K562 (cell line): ENCODE data around the gene PCF11. TPM values are rescaled to one million over a fixed set of nuclear protein-coding genes. Genes with fewer than 3 reads are reported as not detected.
A peak's percentile ranks its signal among the peaks of the same experiment; 100 is the strongest.

Source experiments
- ATF2 ChIP-seq: sonication (generic); formaldehyde crosslinking; IDR thresholded peaks from 2 replicates; pipeline ENCODE4 v1.8.1; 2022; ENCODE audit warnings: missing genetic modification reagents
- E2F1 ChIP-seq: sonication (generic); formaldehyde crosslinking; IDR thresholded peaks from 2 replicates; pipeline ENCODE4 v1.8.1; 2023; ENCODE audit warnings: mild to moderate bottlenecking, missing genetic modification reagents, moderate library complexity
- E2F5 ChIP-seq: sonication (generic); formaldehyde crosslinking; IDR thresholded peaks from 2 replicates; pipeline ENCODE4 v1.8.0; 2022; ENCODE audit warnings: mild to moderate bottlenecking, missing genetic modification reagents
- ELF4 ChIP-seq: fragments of 450-650 bp; formaldehyde crosslinking; IDR thresholded peaks from 2 replicates; pipeline ENCODE4 v1.4.0; 2022; ENCODE audit warnings: missing genetic modification characterization
- ETV5 ChIP-seq: sonication (generic); formaldehyde crosslinking; IDR thresholded peaks from 2 replicates; pipeline ENCODE4 v1.4.0; 2020; ENCODE audit warnings: low read depth, mild to moderate bottlenecking, missing genetic modification reagents
- FOXJ2 ChIP-seq: fragments of 200-800 bp; sonication (Bioruptor generic); IDR thresholded peaks from 2 replicates; pipeline ENCODE4 v1.6.1; 2016; ENCODE audit warnings: missing genetic modification characterization, missing compliant biosample characterization
- GABPB2 ChIP-seq: fragments of 250-450 bp; sonication (Bioruptor Pico); conservative IDR thresholded peaks from 2 replicates; pipeline ENCODE4 v1.5.1; 2021; ENCODE audit warnings: mild to moderate bottlenecking
- HLTF ChIP-seq: fragments of 450-650 bp; IDR thresholded peaks from 2 replicates; pipeline ENCODE4 v1.6.1; 2016
- HNRNPUL1 ChIP-seq: fragments of 200-400 bp; formaldehyde crosslinking; IDR thresholded peaks from 2 replicates; pipeline ENCODE4 v1.6.1; 2017; ENCODE audit warnings: low read length
- ID3 ChIP-seq, 2 experiments: fragments of 250-450 bp in 1 of 2; fragments of 450-650 bp in 1 of 2; sonication (Bioruptor Pico) in 1 of 2; IDR thresholded peaks; 2 replicates each; pipeline versions ENCODE4 v1.6.1 to v1.8.0; 2016 to 2021; ENCODE audit warnings: mild to moderate bottlenecking in 2 of 2, moderate library complexity in 2 of 2, missing compliant biosample characterization in 1 of 2, missing genetic modification characterization in 1 of 2
- JUND ChIP-seq, 2 experiments: IDR thresholded peaks; 2 replicates in 1 of 2; 3 replicates in 1 of 2; pipeline ENCODE4 v1.6.1; 2011; ENCODE audit warnings: borderline replicate concordance in 2 of 2, low read depth in 2 of 2, low read length in 2 of 2, improper control_type of control experiment in 1 of 2, missing biosample characterization in 1 of 2, missing genetic modification characterization in 1 of 2, missing genetic modification reagents in 1 of 2
- LEF1 ChIP-seq: fragments of 450-650 bp; IDR thresholded peaks from 2 replicates; pipeline ENCODE4 v1.6.1; 2016; ENCODE audit warnings: mild to moderate bottlenecking
- MAFG ChIP-seq: fragments of 450-650 bp; conservative IDR thresholded peaks from 2 replicates; pipeline ENCODE4 v1.6.1; 2016; ENCODE audit warnings: missing genetic modification characterization, missing compliant biosample characterization
- POLR2AphosphoS5 ChIP-seq: IDR thresholded peaks from 2 replicates; pipeline ENCODE4 v1.6.1; 2011; ENCODE audit warnings: mild to moderate bottlenecking, low read depth, low read length, moderate library complexity; ENCODE audit not compliant: control insufficient read depth, insufficient read depth
- RCOR1 ChIP-seq, 2 experiments: IDR thresholded peaks; 2 replicates each; pipeline ENCODE4 v1.6.1; 2012; ENCODE audit warnings: low read depth in 2 of 2, low read length in 2 of 2, borderline replicate concordance in 1 of 2, improper control_type of control experiment in 1 of 2
- SMAD1 ChIP-seq: fragments of 150-350 bp; IDR thresholded peaks from 2 replicates; pipeline ENCODE4 v1.6.1; 2014; ENCODE audit warnings: low read length, low read depth; ENCODE audit not compliant: partially characterized antibody
- SP1 ChIP-seq: sonication (generic); formaldehyde crosslinking; IDR thresholded peaks from 2 replicates; pipeline ENCODE4 v1.8.1; 2022; ENCODE audit warnings: mild to moderate bottlenecking, missing genetic modification reagents
- ZNF121 ChIP-seq: sonication (generic); formaldehyde crosslinking; conservative IDR thresholded peaks from 2 replicates; pipeline ENCODE4 v1.8.0; 2022; ENCODE audit warnings: missing genetic modification reagents
- ZNF165 ChIP-seq: fragments of 250-450 bp; sonication (Bioruptor Pico); IDR thresholded peaks from 2 replicates; pipeline ENCODE4 v1.4.0; 2020; ENCODE audit warnings: borderline replicate concordance
- ZNF24 ChIP-seq: fragments of 450-650 bp; IDR thresholded peaks from 2 replicates; pipeline ENCODE4 v1.6.1; 2016
- ZNF263 ChIP-seq: sonication (generic); formaldehyde crosslinking; IDR thresholded peaks from 2 replicates; pipeline ENCODE4 v1.8.0; 2022; ENCODE audit warnings: mild to moderate bottlenecking, missing genetic modification reagents, borderline replicate concordance
- ZNF644 ChIP-seq: fragments of 200-800 bp; sonication (Bioruptor generic); IDR thresholded peaks from 2 replicates; pipeline ENCODE4 v1.6.1; 2016; ENCODE audit warnings: low read depth, missing genetic modification characterization, missing compliant biosample characterization
- polyA plus RNA-seq, 8 experiments: library from polyadenylated mRNA; depleted of rRNA in 4 of 8; stranded (reverse) in 5 of 8; unstranded in 3 of 8; fragments of >200 nt; fragmentation: Nextera tagmentation in 2 of 8; fragmentation: Illumina TruSeq in 1 of 8; extraction: Ambion mirVana in 2 of 8; extraction: Trizol in 1 of 8; gene quantifications; 2 replicates each; pipeline versions ENCODE4 v1.2.1 to v1.2.3, GENCODE V29; 2011 to 2014; ENCODE audit warnings: inconsistent platforms in 1 of 8, missing spikeins in 1 of 8
- total RNA-seq, 7 experiments: library from RNA; depleted of rRNA in 6 of 7; stranded (reverse); fragments of >200 nt in 6 of 7; fragmentation: Illumina TruSeq in 2 of 7; extraction: Trizol in 2 of 7; gene quantifications; 2 replicates each; pipeline versions ENCODE4 v1.2.1 to v1.2.3, GENCODE V29; 2011 to 2021; ENCODE audit warnings: low replicate concordance in 1 of 7

PCF11 gene
- total and polyA plus RNA-seq, 9 of the 15 experiments (the other 6 are each of a cell fraction or from before 2014, with no cell fraction given), result 9.3 to 91.6 (median 54.4) TPM

- TF ChIP-seq RCOR1 (IDR thresholded peaks at IDR 0.05; ENCODE audit: borderline replicate concordance in 1 of 2, low read depth in 2 of 2, low read length in 2 of 2), result peak in 1 of 2 experiments; percentile 59; a peak in 1 of 4 replicates
- TF ChIP-seq HLTF, result no peak
- TF ChIP-seq ZNF644 (tag), result no peak
- TF ChIP-seq FOXJ2, result no peak
- TF ChIP-seq ZNF263, result no peak
- no peak for TF ChIP-seq E2F5 (CRISPR knock-in tag)
- TF ChIP-seq ZNF121 (CRISPR knock-in tag), result no peak; the same call in 1 of the 2 replicates
- peak; percentile 66 for TF ChIP-seq MAFG (tag)
- TF ChIP-seq ZNF24, result peak; percentile 96
- TF ChIP-seq POLR2AphosphoS5, result no peak
- no peak for TF ChIP-seq ID3 (CRISPR knock-in tag; IDR thresholded peaks at IDR 0.05)
- TF ChIP-seq ID3 (tag; IDR thresholded peaks at IDR 0.05), result no peak
- no peak for TF ChIP-seq SMAD1
- TF ChIP-seq ATF2 (CRISPR knock-in tag), result no peak
- no peak for TF ChIP-seq ETV5 (CRISPR knock-in tag)
- no peak for TF ChIP-seq SP1 (CRISPR knock-in tag)
- TF ChIP-seq HNRNPUL1, result no peak
- TF ChIP-seq ELF4 (CRISPR knock-in tag), result no peak
- TF ChIP-seq E2F1 (CRISPR knock-in tag), result no peak
- TF ChIP-seq ZNF165 (CRISPR knock-in tag), result no peak
- TF ChIP-seq LEF1, result peak; percentile 74; the same call in 1 of the 2 replicates
- TF ChIP-seq JUND (IDR thresholded peaks at IDR 0.05; ENCODE audit: borderline replicate concordance, low read depth, low read length), result peak; percentile 97
- TF ChIP-seq JUND (tag; IDR thresholded peaks at IDR 0.05; ENCODE audit: borderline replicate concordance, low read depth, low read length), result peak; percentile 94; the same call in 2 of the 3 replicates
- TF ChIP-seq GABPB2 (CRISPR knock-in tag), result no peak
Measured at GRCh38 chr11:83151274-83151977, 5.5 kb upstream of the PCF11 start (continued).
